H9 (cell line): ENCODE measurements around the gene ADSS1. TPM values are rescaled to one million over a fixed set of nuclear protein-coding genes. Genes with fewer than 3 reads are reported as not detected.

ENCODE experiments used
- DNase-seq: peaks from one replicate; pipeline ENCODE4 v3.0.0-alpha.2; 2017
- H2AFZ ChIP-seq: one replicate; pipeline ENCODE4 v1.6.1; 2013; ENCODE audit warnings: mild to moderate bottlenecking, low read length, control low read depth, moderate library complexity
- H2AK5ac ChIP-seq: 2 replicates; pipeline ENCODE4 v1.6.1; 2013; ENCODE audit warnings: low read length, control low read depth, mixed read lengths; ENCODE audit not compliant: insufficient read length
- H2BK120ac ChIP-seq: one replicate; pipeline ENCODE4 v1.6.1; 2013; ENCODE audit warnings: low read depth, mild to moderate bottlenecking, low read length, control low read depth, inconsistent platforms; ENCODE audit not compliant: poor library complexity, severe bottlenecking
- H2BK12ac ChIP-seq: 2 replicates; pipeline ENCODE4 v1.6.1; 2013; ENCODE audit warnings: low read length, control low read depth, mixed read lengths, low read depth; ENCODE audit not compliant: insufficient read length
- H2BK15ac ChIP-seq: 2 replicates; pipeline ENCODE4 v1.6.1; 2013; ENCODE audit warnings: low read depth, low read length, control low read depth
- H2BK20ac ChIP-seq: one replicate; pipeline ENCODE4 v1.6.1; 2013; ENCODE audit warnings: low read depth, mild to moderate bottlenecking, low read length, control low read depth, inconsistent platforms; ENCODE audit not compliant: poor library complexity, severe bottlenecking
- H2BK5ac ChIP-seq: 2 replicates; pipeline ENCODE4 v1.6.1; 2013; ENCODE audit warnings: low read length, control low read depth, mixed read lengths; ENCODE audit not compliant: insufficient read length
- H3K14ac ChIP-seq: 2 replicates; pipeline ENCODE4 v1.6.1; 2013; ENCODE audit warnings: low read length, control low read depth; ENCODE audit not compliant: insufficient read depth
- H3K18ac ChIP-seq: 2 replicates; pipeline ENCODE4 v1.6.1; 2013; ENCODE audit warnings: low read depth, mild to moderate bottlenecking, mixed read lengths, low read length, control low read depth; ENCODE audit not compliant: insufficient read length
- H3K23ac ChIP-seq: 2 replicates; pipeline ENCODE4 v1.6.1; 2013; ENCODE audit warnings: low read length, control low read depth, mixed read lengths, low read depth; ENCODE audit not compliant: insufficient read length
- H3K23me2 ChIP-seq: 2 replicates; pipeline ENCODE4 v1.6.1; 2013; ENCODE audit warnings: low read depth, mild to moderate bottlenecking, mixed read lengths, low read length, control low read depth; ENCODE audit not compliant: insufficient read length, poor library complexity, severe bottlenecking
- H3K27ac ChIP-seq: 2 replicates; pipeline ENCODE4 v1.5.1; 2013; ENCODE audit warnings: low read length, control low read depth, mixed read lengths, low read depth; ENCODE audit not compliant: insufficient read length
- H3K27me3 ChIP-seq: 2 replicates; pipeline ENCODE4 v1.6.1; 2013; ENCODE audit warnings: low read length, control low read depth, inconsistent platforms; ENCODE audit not compliant: insufficient read depth
- H3K4ac ChIP-seq: 2 replicates; pipeline ENCODE4 v1.6.1; 2013; ENCODE audit warnings: low read depth, mild to moderate bottlenecking, control low read depth, inconsistent platforms, low read length, moderate library complexity
- H3K4me1 ChIP-seq: 2 replicates; pipeline ENCODE4 v1.6.1; 2013; ENCODE audit warnings: low read length, control low read depth, inconsistent platforms; ENCODE audit not compliant: insufficient read depth
- H3K4me2 ChIP-seq: 2 replicates; pipeline ENCODE4 v1.6.1; 2013; ENCODE audit warnings: low read length, control low read depth, mixed read lengths; ENCODE audit not compliant: insufficient read length, insufficient read depth
- H3K56ac ChIP-seq: 2 replicates; pipeline ENCODE4 v1.6.1; 2013; ENCODE audit warnings: low read depth, mild to moderate bottlenecking, mixed read lengths, low read length, control low read depth; ENCODE audit not compliant: insufficient read length
- H3K79me1 ChIP-seq: 2 replicates; pipeline ENCODE4 v1.6.1; 2013; ENCODE audit warnings: low read depth, mild to moderate bottlenecking, moderate library complexity, low read length, control low read depth, inconsistent platforms; ENCODE audit not compliant: insufficient read depth, poor library complexity, severe bottlenecking
- H3K79me2 ChIP-seq: 2 replicates; pipeline ENCODE4 v1.6.1; 2013; ENCODE audit warnings: low read length, control low read depth, inconsistent platforms; ENCODE audit not compliant: insufficient read depth
- H3K9ac ChIP-seq: 2 replicates; pipeline ENCODE4 v1.6.1; 2013; ENCODE audit warnings: low read length, control low read depth, mixed read lengths; ENCODE audit not compliant: insufficient read length; ENCODE audit errors: extremely low read depth
- H3K9me3 ChIP-seq: one replicate; pipeline ENCODE4 v1.6.1; 2013; ENCODE audit warnings: low read depth, low read length, inconsistent platforms; ENCODE audit not compliant: control insufficient read depth
- H3T11ph ChIP-seq: one replicate; pipeline ENCODE4 v1.6.1; 2013; ENCODE audit warnings: mild to moderate bottlenecking, low read length, control low read depth, inconsistent platforms
- H4K20me1 ChIP-seq: one replicate; pipeline ENCODE4 v1.6.1; 2013; ENCODE audit not compliant: control insufficient read depth, insufficient read length, insufficient read depth
- H4K5ac ChIP-seq: 2 replicates; pipeline ENCODE4 v1.6.1; 2013; ENCODE audit warnings: low read depth, mild to moderate bottlenecking, mixed read lengths, low read length, control low read depth; ENCODE audit not compliant: insufficient read length
- H4K8ac ChIP-seq: replicated peaks from 2 replicates; pipeline ENCODE4 v1.6.1; 2013; ENCODE audit warnings: low read length, control low read depth, mixed read lengths, low read depth; ENCODE audit not compliant: insufficient read length
- H4K91ac ChIP-seq: 2 replicates; pipeline ENCODE4 v1.6.1; 2013; ENCODE audit warnings: low read depth, mild to moderate bottlenecking, moderate library complexity, mixed read lengths, low read length, control low read depth; ENCODE audit not compliant: insufficient read length
- H3K27ac Mint-ChIP-seq, 3 experiments: 2 replicates in 2 of 3; 3 replicates in 1 of 3; pipeline ENCODE4 v1.8.0; 2020 to 2021; ENCODE audit warnings: mixed read lengths in 3 of 3, mild to moderate bottlenecking in 1 of 3, moderate library complexity in 1 of 3
- H3K27me3 Mint-ChIP-seq: 2 replicates; pipeline ENCODE4 v1.8.0; 2021; ENCODE audit warnings: low read depth, mild to moderate bottlenecking, moderate library complexity, mixed read lengths
- H3K36me3 Mint-ChIP-seq, 3 experiments: 2 replicates in 2 of 3; 3 replicates in 1 of 3; pipeline ENCODE4 v1.8.0; 2020 to 2021; ENCODE audit warnings: low read depth in 3 of 3, mixed read lengths in 3 of 3; ENCODE audit not compliant: insufficient read depth in 1 of 3
- H3K4me1 Mint-ChIP-seq, 2 experiments: 2 replicates each; pipeline ENCODE4 v1.8.0; 2020; ENCODE audit warnings: mixed read lengths in 2 of 2
- H3K4me3 Mint-ChIP-seq, 2 experiments: 2 replicates in 1 of 2; 3 replicates in 1 of 2; pipeline ENCODE4 v1.8.0; 2020 to 2021; ENCODE audit warnings: mild to moderate bottlenecking in 2 of 2, mixed read lengths in 2 of 2, moderate library complexity in 1 of 2
- H3K9me3 Mint-ChIP-seq, 2 experiments: 2 replicates in 1 of 2; 3 replicates in 1 of 2; pipeline ENCODE4 v1.8.0; 2020; ENCODE audit warnings: mild to moderate bottlenecking in 2 of 2, mixed read lengths in 2 of 2, moderate library complexity in 1 of 2
- WGBS: extraction: QIAGEN DNeasy Blood & Tissue Kit; methylation state at CpG from one replicate; pipeline ENCODE4 v1.1.7; 2013; ENCODE audit warnings: missing lambda C conversion rate, low lambda C conversion rate, mixed read lengths; ENCODE audit not compliant: insufficient read length; ENCODE audit errors: extremely low coverage; 5-methylcytosine and 5-hydroxymethylcytosine counted together
- total RNA-seq: library from RNA; stranded (reverse); gene quantifications from 2 replicates; pipeline ENCODE4 v1.2.1, GENCODE V29; 2021
- TF ChIP-seq, protein P1 (sequence below): fragments of 200-600 bp; sonication (generic); conservative IDR thresholded peaks from 3 replicates; pipeline ENCODE4 v1.8.0; 2021; ENCODE audit warnings: antibody characterized with exemption, mild to moderate bottlenecking

ADSS1 gene
- total RNA-seq, 1 experiment from 2014 or later, result 8.5 TPM

- Histone ChIP-seq H4K91ac (no peak overlapping the region), H4K8ac (no peak overlapping the region), H3K23me2 (no peaks in the 10 kb centered on the region), H3K9ac (no peak overlapping the region), H3K27ac (no peak overlapping the region), H4K20me1 (peaks cover 3% of the 10 kb centered on the region), H2AK5ac (no peak overlapping the region), H2BK5ac (no peak overlapping the region), H2BK15ac (no peak overlapping the region), H3K4ac (no peak overlapping the region), H3K79me1 (no peaks in the 10 kb centered on the region), H3K56ac (no peak overlapping the region), H3K79me2 (no peaks in the 10 kb centered on the region), H2BK120ac (no peak overlapping the region), H3K27me3 (no peaks in the 10 kb centered on the region), H3K4me2 (no peak overlapping the region), H2BK12ac (no peak overlapping the region), H3K4me1 (no peaks in the 10 kb centered on the region), H3K18ac (no peak overlapping the region), H3K23ac (no peak overlapping the region), H3T11ph (no peak overlapping the region), H2AFZ (no peak overlapping the region), H3K14ac (no peak overlapping the region), H2BK20ac (no peak overlapping the region), H3K9me3 (no peaks in the 10 kb centered on the region), H4K5ac (no peak overlapping the region)
- peaks cover 2 to 30% (median 23%) of the 10 kb centered on the region in 3 experiments; a peak in 6 of 7 replicates for H3K36me3 Mint-ChIP-seq
- H3K4me1 Mint-ChIP-seq, result 0 out of 4 replicates have a peak, but pooled peaks cover 0 to 2% of the 10 kb centered on the region in 2 experiments
- no peak overlapping the region for H3K27ac Mint-ChIP-seq
- H3K27me3 Mint-ChIP-seq, result peaks cover 3% of the 10 kb centered on the region; the same call in 1 of the 2 replicates
- TF ChIP-seq, protein P1, sequence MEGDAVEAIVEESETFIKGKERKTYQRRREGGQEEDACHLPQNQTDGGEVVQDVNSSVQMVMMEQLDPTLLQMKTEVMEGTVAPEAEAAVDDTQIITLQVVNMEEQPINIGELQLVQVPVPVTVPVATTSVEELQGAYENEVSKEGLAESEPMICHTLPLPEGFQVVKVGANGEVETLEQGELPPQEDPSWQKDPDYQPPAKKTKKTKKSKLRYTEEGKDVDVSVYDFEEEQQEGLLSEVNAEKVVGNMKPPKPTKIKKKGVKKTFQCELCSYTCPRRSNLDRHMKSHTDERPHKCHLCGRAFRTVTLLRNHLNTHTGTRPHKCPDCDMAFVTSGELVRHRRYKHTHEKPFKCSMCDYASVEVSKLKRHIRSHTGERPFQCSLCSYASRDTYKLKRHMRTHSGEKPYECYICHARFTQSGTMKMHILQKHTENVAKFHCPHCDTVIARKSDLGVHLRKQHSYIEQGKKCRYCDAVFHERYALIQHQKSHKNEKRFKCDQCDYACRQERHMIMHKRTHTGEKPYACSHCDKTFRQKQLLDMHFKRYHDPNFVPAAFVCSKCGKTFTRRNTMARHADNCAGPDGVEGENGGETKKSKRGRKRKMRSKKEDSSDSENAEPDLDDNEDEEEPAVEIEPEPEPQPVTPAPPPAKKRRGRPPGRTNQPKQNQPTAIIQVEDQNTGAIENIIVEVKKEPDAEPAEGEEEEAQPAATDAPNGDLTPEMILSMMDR, result no peak
- no peak for DNase-seq
- H3K4me3 Mint-ChIP-seq, result no peak overlapping the region
- no CpG with 5 or more reads among the region's 11 CpGs for WGBS
- H3K9me3 Mint-ChIP-seq, result no peaks in the 10 kb centered on the region; a peak in 1 of 5 replicates
These were observed 5.2 kb upstream of the ADSS1 start for GRCh38 chr14:104718871-104719270.
